OCI-LY3 (cell line): ENCODE data around the gene TIRAP.

ENCODE experiments used
- CTCF ChIP-seq: fragments of 200-600, 300-600 bp; sonication (generic); IDR thresholded peaks from 2 replicates; pipeline ENCODE4 v1.5.1; 2014; ENCODE audit warnings: antibody characterized with exemption, low read length, low read depth
- EZH2phosphoT487 ChIP-seq: fragments of 200-600 bp; shearing (Covaris generic); IDR thresholded peaks from 2 replicates; pipeline ENCODE4 v1.6.1; 2018; ENCODE audit warnings: antibody characterized with exemption, mixed run types, low read depth

DNA sequence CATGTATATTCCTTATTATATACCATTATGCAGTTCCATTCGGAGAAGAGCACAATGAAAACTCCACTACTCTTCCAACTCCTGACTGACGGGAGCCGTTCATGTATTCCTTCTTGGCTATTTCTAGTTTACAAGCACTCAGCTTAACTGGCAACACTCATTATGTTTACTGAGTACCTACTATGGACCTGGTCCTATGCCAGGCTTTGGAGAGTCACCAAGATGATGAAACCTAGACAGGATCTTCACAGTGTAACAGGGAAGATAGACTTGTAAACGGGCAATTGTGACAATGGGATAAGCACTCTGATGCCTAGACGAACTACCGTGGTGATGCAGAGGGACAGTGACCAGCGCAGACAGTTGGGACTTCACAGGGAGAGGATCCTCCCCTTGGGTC lies 50.2 kb downstream of the TIRAP start:
- TF ChIP-seq CTCF (no peak), EZH2phosphoT487 (no peak)
